NCI-H526 (cell line): Measurements from ENCODE around the gene PPM1D.
"Not testable (repeated sequence)": the region's sequence is repeated elsewhere in the genome, so short reads cannot be mapped to it uniquely, and the experiment has no call there.

Source experiments
- DNase-seq, 2 experiments: peaks; one replicate each; lab custom pipeline; 2025; lab: John Stamatoyannopoulos, UW

The PPM1D gene

DNA sequence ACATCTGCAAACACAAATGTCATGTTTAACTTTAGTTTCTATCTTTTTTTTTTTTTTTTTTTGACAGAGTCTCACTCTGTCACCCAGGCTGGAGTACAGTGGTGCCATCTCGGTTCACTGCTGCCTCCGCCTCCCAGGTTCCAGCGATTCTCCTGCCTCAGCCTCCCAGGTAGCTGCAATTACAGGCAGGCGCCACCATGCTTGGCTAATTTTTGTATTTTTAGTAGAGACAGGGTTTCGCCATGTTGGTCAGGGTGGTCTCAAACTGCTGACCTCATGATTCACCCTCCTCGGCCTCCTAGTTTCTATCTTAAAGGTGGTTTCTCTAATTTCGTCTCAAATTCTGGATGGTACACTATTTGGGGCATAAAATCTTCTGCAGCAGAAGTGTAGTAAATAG, 5.8 kb upstream of the PPM1D start:
- DNase-seq: not testable (repeated sequence)

DNA sequence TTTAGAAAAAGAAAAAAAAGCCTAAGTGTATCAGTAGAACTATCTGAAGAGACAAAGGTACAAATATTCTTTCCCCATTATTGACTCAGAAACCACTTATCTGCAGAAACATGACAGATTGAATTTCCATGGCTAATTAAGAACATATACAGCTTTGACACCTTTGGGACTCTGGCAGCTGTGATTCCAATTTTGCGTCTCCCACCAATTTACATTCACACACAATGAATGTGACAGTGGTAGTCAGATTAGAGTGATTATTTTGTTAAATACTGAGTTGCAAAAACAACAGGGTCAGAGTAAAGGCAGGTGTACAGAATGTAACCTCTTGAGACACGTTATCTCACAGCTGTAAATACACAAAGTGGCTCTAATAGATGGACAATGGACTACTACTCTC, 5.3 kb upstream of the PPM1D start:
- DNase-seq: no peak

DNA sequence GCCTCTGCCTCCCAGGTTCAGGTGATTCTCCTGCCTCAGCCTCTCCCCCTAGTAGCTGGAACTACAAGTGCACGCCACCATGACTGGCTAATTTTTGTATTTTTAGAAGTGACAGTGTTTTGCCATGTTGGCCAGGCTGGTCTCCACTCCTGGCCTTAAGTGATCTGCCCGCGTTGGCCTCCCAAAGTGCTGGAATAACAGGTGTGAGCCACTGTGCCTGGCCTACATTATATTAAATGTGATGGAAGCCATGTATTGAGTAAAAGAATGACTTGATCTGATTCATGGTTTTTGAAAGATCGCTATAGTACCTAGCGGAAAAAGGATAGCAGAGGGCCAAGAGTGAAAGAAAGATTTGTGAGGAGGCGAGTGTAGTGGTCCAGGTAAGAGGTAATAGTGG, 2.7 kb upstream of the PPM1D start:
- no peak for DNase-seq

DNA sequence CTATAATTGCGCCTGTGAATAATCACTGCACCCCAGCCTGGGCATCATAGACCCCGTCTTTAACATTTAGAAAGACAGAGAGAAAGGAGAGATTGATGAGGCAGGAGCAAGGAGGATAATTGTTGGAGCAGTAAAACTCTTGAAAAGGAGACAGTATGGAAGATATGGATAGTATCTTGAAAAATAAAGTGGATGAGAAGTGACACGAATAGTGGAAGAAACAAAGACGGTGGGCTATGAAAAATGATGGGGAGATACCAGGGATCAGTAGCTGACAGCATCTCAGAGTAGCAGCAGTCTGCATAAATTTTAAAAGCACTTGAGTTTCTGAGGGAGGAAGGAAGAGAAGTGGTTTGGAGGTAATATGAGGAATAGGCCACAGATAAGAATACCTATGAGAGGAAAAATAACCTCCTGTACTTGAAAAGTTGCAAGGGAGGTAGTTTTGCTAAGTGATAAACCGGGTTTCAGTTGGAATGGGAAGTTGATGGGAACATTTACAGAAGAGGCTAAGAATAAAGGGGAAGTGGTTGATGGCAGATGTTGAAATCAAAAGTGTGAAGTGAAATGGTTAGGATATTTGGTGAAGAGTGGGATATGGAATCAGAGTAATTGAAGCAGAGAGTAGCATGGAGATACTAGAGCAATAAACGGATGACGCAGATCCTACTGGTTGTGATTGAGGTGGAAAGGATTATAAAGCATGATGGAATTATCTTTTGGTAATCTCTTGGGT, 1.8 kb upstream of the PPM1D start:
- DNase-seq: no peak

DNA sequence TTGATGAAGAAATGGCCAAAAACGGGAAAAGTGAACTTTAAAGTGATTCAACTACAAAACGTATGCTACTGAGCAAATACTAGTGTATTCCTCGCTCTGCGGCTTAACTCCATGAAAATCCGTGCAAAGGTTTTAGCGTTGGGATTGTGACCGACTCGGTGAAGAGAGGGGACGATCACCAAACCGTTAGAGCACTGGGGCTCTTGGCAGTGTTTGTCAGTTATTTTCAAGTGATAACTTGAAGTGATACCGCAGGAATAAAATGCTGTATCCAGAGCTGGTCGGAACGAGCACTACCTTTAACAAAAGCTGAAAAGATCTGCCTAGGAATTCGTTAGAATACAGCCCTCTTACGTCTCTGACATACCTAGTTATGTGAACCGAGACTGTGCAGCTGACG, 773 bp upstream of the PPM1D start:
- DNase-seq: no peak

DNA sequence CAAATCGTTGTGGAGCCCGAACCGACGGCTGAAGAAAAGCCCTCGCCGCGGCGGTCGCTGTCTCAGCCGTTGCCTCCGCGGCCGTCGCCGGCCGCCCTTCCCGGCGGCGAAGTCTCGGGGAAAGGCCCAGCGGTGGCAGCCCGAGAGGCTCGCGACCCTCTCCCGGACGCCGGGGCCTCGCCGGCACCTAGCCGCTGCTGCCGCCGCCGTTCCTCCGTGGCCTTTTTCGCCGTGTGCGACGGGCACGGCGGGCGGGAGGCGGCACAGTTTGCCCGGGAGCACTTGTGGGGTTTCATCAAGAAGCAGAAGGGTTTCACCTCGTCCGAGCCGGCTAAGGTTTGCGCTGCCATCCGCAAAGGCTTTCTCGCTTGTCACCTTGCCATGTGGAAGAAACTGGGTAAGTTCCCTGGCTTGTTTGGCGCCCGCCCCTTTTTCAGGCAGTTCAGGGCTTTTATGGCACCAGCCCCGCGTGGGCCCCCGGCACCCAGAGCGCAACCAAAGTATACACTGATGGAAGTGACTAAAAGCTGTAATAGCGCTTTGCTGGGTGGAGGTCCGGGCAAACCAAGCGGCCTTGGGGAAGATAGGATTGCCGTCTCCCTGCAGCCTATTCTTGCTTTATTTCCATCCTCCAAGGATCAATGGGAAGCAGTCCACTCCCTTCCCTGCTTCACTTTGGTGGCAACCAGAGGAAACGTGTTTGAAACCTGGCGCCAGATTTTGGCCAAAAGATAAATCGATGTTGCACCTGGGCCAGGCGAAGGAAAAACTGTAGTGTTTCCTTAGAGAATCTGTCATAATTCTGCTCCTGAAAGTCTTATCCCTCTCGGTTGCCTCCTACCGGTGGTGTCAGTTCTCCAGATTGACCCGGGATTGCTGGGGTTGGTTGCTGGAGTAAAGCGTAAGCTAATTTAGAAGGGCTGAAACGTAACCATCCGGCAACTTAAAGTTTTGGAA, 775 bp downstream of the PPM1D start:
- peak; percentile 63 to 91 for DNase-seq

DNA sequence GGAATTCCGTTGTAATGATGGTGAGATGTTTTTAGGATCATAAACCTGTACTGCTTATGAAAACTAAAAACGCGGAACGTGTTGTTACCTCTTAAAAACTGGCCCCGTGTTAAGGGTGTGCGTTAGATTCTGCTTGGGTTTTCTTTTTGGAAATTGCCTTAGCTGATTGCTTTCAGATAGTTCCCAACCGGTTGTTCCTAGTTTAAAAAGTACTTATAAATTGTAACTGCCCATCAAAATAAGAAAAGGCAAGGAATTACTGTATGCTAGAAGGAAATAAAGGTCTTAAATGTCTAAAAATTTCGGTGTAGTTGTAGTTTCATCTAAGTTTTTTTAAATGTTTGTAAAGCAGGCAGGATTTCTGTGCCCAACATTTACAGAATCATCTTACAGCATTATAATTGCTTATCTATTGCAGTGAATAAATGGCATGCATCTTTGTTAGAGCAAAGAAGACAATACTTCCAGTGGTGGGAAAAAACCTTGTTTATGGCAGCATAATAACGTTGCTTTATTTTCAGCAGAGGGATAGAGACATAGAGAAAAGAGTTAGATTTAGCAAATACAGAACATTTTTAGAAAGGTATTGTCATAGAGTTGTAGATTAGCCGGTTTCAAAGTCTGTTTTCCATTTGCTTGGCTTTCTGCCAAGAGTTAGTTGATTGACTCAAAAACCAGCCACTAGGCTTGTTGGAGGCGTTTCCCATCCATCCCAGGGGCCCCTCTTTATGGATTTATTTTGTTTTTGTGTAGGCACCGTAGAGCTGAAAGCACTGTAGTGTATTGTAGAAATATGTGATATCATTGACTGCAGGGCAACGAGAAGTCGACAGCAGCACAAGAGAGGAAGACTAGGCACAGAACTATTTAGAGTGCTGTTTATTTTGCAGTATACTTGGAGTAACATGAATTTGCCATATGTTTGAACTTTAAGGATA, 1.7 kb downstream of the PPM1D start:
- peak; percentile 51 to 82 for DNase-seq

DNA sequence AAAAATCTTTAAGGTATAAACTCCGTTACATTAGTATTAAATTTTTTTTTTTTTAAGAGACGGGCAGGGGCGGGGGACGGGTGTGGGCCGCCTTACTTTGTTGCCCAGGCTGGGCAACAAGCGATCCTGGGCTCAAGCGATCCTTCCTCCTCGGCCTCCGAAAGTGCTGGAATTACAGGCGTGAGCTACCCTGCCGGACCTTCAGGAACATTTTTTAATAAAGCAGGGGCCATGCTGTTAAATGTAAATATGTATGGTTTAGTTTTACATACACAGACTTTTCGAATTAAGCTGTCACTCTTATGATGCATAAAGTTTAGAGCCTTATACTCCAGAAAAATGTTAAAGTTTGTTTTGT, 2.4 kb downstream of the PPM1D start:
- DNase-seq: peak in 1 of 2 experiments; percentile 19

DNA sequence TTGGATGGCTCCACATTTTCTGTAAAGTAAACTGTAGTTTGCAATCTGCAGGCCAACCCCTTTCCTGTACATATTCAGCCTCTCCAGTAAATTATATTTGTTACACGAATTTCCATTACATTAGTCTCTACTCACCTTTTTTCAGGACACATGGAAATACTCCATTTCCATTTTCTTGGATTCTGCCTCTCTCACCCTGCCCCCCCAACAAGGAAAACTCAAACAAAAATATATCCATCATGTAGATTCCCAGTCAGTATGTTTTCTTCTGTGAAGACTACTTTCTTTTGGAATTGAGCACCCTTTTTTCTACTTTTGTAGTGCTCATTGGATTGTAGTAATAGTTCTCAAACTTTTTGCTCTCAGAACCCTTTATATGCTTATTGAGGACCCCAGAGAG, 2.9 kb downstream of the PPM1D start:
- no peak for DNase-seq

DNA sequence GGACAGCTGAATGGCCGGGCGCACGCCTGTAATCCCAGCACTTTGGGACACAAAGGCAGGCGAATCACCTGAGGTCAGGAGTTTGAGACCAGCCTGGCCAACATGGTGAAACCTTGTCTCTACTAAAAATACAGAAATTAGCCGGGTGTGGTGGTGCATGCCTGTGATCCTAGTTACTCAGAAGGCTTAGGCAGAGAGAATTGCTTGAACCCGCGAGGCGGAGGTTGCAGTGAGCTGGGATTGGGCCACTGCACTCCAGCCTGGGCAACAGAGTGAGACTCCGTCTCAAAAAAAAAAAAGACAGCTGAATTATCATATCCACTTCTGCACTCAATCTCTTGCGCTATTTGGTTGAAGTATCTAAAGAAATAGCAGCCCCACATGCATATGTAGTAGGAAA, 3.5 kb downstream of the PPM1D start:
- DNase-seq: not testable (repeated sequence)

DNA sequence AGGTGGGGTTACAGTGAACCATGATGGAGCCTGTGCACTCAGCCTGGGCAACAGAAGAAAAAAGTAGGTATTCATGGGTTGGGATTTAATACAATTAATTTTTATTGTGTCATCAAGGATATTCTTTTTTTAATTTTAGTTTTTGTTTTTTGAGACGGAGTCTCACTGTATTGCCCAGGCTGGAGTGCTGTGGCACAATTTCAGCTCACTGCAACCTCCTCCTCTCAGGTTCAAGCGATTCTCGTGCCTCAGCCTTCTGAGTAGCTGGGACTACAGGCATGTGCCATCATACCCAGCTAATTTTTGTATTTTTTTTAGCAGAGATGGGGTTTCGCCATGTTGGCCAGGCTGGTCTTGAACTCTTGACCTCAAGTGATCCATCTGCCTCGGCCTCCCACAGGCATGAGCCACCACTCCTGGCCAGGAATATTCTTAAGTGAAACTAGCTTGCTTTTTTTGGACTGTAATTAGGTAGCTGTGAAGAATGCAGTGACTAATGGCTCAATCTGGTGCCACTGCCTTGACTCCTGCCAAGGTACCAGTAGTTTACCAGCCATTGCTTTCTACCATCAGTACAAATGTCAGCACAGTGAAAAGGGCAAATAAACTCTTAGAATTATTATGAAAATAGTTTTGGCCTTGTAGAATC, 4.8 kb downstream of the PPM1D start:
- no peak for DNase-seq

DNA sequence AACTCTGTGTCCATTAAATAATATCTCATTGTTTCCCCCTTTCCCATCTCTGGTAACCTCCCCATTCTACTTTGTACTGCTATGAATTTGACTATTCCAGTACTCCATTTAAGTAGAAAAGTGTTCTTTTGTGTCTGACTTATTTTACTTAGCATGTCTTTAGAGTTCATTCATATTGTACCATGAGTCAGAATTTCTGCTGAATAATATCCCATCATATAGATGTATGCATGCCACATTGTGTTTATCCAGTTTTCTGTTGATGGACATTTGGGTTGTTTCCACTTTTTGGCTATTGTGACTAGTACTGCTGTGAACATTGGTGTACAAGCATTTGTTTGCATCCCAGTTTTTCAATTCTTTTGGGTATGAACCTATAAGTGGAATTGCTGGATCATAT, 6.0 kb downstream of the PPM1D start:
- no peak for DNase-seq

DNA sequence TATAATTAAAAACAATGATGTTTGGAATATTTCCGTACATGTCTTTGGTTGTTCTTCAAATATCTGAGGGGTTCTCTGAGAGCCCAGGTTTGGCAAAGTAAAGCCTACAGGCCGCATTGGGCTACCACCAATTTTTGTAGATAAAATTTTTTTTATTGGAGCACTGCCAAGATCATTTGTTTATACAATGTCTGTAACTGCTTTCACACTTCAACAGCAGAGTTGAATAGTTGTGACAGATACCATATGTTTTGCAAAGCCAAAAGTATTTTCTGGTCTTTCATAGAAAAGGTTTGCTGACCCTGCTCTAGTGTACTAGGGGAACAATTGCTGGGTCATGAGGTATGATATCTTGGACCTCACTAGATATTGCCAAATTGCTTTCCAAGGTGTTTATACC, 10.5 kb downstream of the PPM1D start:
- no peak for DNase-seq

DNA sequence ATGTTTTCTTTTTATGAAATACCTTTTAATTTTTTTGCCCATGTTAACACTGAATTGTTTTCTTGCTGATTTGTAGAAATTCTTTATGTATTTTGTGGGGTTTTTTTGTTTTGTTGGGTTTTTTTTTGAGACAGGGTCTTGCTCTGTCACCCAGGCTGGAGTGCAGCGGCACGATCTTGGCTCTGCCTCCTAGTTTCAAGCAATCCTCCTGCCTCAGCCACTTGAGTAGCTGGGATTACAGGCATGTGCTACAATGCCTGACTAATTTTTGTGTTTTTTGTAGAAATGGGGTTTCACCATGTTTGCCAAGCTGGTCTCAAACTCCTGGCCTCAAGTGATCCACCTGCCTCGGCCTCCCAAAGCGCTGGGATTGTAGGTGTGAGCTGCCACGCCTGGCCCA, 11.3 kb downstream of the PPM1D start:
- DNase-seq: not testable (repeated sequence)

DNA sequence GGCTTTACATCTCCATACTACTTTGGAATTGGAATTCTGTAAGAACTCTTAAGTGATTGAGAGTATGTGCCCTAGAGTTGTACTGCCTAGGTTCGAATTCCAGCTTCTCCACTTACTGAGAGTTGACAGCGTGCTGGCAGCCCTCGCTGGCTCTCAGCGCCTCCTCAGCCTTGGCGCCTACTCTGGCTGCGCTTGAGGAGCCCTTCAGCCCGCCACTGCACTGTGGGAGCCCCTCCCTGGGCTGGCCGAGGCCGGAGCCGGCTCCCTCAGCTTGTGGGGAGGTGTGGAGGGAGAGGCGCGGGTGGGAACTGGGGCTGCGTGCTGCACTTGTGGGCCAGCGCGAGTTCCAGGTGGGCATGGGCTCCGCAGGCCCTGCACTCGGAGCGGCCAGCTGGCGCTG, 13.3 kb downstream of the PPM1D start:
- DNase-seq: no peak

DNA sequence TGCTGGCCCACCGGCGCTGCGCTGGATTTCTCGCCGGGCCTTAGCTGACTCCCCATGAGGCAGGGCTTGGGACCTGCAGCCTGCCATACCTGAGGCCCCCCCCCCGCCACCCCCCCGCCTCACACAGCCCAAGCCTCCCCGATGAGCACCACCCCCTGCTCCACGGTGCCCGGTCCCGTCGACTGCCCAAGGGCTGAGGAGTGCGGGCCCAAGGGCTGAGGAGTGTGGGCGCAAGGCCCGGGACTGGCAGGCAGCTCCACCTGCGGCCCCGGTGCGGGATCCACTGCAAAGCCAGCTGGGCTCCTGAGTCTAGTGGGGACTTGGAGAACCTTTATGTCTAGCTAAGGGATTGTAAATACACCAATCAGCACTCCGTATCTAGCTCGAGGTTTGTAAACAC, 13.8 kb downstream of the PPM1D start:
- not testable (repeated sequence) for DNase-seq

DNA sequence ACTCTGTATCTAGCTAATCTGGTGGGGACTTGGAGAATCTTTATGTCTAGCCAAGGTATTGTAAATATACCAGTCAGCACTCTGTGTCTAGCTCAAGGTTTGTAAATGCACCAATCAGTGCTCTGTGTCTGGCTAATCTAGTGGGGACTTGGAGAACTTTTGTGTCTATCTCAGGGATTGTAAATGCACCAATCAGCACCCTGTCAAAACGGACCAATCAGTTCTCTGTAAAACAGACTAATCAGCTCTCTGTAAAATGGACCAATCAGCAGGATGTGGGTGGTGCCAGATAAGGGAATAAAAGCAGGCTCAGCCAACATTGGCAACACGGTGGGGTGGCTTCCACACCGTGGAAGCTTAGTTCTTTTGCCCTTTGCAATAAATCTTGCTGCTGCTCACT, 14.3 kb downstream of the PPM1D start:
- not testable (repeated sequence) for DNase-seq

DNA sequence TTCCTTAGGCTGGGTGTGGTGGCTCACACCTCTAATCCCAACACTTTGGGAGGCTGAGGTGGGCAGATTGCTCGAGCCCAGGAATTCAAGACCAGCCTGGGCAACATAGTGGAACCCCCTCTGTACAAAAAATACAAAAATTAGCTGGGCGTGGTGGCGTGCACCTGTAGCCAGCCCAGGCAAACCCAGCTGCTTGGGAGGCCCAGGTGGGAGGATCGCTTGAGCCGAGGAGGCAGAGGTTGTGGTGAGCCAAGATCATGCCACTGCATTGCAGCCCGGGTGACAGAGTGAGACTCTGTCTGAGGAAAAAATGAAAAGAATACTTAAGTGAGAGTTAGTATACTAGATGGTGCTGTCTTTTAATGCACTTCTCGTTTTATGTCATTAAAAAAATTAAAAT, 15.1 kb downstream of the PPM1D start:
- DNase-seq: no peak

DNA sequence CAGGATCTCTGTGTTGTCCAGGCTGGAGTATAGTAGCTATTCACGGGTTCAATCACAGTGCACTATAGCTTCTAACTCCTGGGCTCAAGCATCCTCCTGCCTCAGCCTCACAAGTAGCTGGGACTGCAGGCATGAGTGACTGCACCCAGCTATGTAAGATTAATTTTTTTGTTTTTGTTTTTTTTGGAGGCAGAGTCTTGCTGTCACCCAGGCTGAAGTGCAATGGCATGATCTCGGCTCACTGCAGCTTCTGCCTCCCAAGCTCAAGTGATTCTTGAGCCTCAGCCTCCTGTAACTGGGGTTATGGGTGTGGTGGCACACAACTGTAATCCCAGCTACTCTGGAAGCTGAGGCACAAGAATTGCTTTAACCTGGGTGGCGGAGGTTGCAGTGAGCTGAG, 15.8 kb downstream of the PPM1D start:
- no peak for DNase-seq

DNA sequence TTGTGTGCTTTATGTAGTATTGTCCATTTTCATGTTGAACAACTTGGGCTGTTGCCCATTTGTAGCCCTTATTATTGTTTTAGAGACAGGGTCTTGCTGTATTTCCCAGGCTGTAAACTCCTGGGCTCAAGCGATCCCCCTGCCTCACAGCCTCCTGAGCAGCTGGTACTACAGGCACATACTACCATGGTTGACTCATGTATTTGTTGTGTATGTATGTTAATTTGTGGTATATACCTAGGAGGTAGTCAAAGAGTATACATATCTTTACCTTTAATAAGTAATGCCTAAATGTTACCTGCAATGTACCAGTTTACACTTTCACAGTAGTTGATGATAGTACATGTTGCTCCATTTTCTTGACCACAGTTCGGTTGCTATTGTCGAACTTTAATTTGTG, 18.1 kb downstream of the PPM1D start:
- no peak for DNase-seq

DNA sequence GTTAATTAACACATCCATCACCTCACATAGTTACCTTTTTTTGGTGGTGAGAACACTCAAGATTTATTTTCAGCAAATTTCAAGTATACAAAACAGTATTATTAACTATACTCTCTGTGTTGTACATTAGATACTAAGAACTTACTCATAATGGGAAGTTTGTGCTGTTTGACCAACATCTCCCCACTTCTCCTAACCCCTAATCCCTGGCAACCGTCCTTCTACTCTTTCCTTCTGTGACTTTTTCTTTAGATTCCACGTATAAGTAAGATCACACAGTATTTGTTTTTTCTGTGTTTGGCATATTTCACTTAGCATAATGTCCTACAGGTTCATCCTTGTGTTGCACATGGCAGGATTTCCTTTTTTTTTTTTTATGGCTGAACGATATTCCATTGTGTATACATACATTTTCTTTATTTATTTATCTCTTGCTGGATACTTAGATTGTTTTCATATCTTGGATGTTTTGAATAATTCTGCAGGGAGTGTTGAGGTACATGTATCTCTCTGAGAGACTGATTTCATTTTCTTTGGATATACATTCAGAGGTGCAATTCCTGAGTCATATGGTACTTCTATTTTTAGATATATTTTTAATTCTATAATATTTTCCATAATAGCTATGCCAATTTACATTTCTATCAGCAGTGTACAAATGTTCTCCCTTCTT, 19.0 kb downstream of the PPM1D start:
- no peak for DNase-seq
